ENCODE results near the gene BNIPL.

BNIPL gene

DNA sequence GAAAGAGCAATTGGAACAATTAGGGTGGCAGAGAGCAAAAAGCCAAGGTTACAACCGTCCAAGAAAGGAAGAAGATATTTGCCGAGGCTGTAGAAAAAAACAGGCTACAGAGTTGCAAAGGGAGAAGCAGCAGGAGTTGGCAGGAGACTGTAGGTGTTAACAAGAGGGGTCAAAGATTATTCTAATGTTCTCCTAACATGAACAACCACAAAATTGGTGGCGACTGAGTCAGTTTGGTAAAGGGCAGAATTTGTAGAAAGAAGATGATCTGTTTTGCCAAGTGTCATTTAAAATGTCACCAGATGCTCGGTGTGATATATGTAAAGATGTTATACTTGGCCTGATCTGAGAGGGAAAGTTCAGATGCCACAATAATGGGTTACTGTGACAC lies 28.5 kb upstream of the BNIPL start:
- Histone ChIP-seq H3K27ac (replicated peaks) (peak overlapping the region; percentile 91), H3K27me3 (ENCODE audit: insufficient read depth, poor library complexity, severe bottlenecking) (no peaks in the 10 kb centered on the region), H3K4me3 (replicated peaks; ENCODE audit: insufficient read depth, low read length) (no peak overlapping the region; the same call in 1 of the 2 replicates)
- TF ChIP-seq SPI1 (IDR thresholded peaks at IDR 0.05; ENCODE audit: borderline replicate concordance, low read depth) = no peak
- TF ChIP-seq, protein P1, sequence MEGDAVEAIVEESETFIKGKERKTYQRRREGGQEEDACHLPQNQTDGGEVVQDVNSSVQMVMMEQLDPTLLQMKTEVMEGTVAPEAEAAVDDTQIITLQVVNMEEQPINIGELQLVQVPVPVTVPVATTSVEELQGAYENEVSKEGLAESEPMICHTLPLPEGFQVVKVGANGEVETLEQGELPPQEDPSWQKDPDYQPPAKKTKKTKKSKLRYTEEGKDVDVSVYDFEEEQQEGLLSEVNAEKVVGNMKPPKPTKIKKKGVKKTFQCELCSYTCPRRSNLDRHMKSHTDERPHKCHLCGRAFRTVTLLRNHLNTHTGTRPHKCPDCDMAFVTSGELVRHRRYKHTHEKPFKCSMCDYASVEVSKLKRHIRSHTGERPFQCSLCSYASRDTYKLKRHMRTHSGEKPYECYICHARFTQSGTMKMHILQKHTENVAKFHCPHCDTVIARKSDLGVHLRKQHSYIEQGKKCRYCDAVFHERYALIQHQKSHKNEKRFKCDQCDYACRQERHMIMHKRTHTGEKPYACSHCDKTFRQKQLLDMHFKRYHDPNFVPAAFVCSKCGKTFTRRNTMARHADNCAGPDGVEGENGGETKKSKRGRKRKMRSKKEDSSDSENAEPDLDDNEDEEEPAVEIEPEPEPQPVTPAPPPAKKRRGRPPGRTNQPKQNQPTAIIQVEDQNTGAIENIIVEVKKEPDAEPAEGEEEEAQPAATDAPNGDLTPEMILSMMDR (IDR thresholded peaks at IDR 0.05; ENCODE audit: insufficient read depth, low read length) = no peak
- TF ChIP-seq, protein P2, sequence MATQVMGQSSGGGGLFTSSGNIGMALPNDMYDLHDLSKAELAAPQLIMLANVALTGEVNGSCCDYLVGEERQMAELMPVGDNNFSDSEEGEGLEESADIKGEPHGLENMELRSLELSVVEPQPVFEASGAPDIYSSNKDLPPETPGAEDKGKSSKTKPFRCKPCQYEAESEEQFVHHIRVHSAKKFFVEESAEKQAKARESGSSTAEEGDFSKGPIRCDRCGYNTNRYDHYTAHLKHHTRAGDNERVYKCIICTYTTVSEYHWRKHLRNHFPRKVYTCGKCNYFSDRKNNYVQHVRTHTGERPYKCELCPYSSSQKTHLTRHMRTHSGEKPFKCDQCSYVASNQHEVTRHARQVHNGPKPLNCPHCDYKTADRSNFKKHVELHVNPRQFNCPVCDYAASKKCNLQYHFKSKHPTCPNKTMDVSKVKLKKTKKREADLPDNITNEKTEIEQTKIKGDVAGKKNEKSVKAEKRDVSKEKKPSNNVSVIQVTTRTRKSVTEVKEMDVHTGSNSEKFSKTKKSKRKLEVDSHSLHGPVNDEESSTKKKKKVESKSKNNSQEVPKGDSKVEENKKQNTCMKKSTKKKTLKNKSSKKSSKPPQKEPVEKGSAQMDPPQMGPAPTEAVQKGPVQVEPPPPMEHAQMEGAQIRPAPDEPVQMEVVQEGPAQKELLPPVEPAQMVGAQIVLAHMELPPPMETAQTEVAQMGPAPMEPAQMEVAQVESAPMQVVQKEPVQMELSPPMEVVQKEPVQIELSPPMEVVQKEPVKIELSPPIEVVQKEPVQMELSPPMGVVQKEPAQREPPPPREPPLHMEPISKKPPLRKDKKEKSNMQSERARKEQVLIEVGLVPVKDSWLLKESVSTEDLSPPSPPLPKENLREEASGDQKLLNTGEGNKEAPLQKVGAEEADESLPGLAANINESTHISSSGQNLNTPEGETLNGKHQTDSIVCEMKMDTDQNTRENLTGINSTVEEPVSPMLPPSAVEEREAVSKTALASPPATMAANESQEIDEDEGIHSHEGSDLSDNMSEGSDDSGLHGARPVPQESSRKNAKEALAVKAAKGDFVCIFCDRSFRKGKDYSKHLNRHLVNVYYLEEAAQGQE (IDR thresholded peaks at IDR 0.05; ENCODE audit: insufficient replicate concordance, low read depth) = no peak
- TF ChIP-seq POLR2AphosphoS5 (IDR thresholded peaks at IDR 0.05; ENCODE audit: low read depth) = no peak
- no peak for TF ChIP-seq GABPA (IDR thresholded peaks at IDR 0.05; ENCODE audit: low read depth)
- DNase-seq (ENCODE audit: low read depth in 1 of 2, low spot score in 1 of 2) = no peak

DNA sequence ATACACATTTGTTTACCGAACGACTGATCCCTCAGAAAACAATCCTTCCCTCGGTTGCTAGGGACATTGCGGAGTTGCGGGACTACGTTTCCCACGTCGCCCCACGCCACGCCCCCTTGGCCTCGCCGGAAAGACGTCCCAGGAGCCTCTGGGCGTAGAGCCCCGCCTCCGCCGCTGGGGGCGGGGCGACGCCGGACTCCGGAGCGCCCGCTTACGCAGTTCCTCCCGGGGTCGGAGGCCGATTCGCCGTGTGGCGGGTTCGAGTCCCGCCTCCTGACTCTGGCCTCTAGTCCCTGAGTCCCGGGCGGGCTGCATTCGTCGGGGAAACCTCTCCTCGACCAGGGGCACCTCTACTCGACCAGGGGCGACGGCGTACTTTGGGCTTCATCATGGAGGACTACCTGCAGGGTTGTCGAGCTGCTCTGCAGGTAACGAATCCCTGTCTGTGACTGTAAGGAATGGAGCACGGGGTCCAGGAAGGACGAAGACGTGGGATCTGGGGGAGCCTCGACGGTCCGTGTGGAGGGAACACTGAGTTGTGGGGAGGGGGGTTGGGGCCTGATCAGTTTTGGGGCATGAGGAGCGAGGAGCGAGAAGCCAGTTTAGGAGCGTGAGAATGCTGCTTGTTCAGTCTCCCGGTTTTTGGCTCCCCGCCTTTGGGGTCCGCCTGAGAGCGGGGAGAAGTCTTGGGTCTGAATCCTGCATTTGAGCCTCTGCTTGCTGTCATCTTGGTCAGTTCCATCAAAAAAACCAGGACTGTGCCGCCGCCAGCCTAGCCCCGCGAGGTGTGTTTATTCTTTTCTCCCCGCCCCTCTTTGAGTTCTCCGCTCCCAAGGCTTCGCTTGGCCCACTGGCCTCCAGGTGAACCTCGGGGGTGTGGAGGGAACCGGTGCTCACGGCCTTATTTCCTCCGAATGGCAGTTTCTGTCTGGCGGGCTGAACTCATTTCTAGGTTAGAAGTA lies 27.9 kb upstream of the BNIPL start, which contains the start of gene PRUNE1:
Gene PRUNE1 (plus strand): TSS at position 206 of the 962 bp plus-strand sequence. CDS start 184 bp downstream, at position 390.
- peak within 1 kb of the TSS; percentile 63 for H3K4me3 ChIP-seq (replicated peaks; ENCODE audit: insufficient read depth, low read length)
- TF ChIP-seq POLR2AphosphoS5 (IDR thresholded peaks at IDR 0.05; ENCODE audit: low read depth) (no peak), SPI1 (IDR thresholded peaks at IDR 0.05; ENCODE audit: borderline replicate concordance, low read depth) (peak; percentile 78), GABPA (IDR thresholded peaks at IDR 0.05; ENCODE audit: low read depth) (peak; percentile 41)
- TF ChIP-seq, protein P1 (IDR thresholded peaks at IDR 0.05; ENCODE audit: insufficient read depth, low read length) = no peak
- TF ChIP-seq, protein P2 (IDR thresholded peaks at IDR 0.05; ENCODE audit: insufficient replicate concordance, low read depth) = no peak
- peak within 1 kb of the TSS; percentile 91 for H3K27ac ChIP-seq (replicated peaks)
- DNase-seq (ENCODE audit: low read depth in 1 of 2, low spot score in 1 of 2) = peak; percentile 94
- H3K27me3 ChIP-seq (ENCODE audit: insufficient read depth, poor library complexity, severe bottlenecking) = no peaks in the 10 kb centered on the region

DNA sequence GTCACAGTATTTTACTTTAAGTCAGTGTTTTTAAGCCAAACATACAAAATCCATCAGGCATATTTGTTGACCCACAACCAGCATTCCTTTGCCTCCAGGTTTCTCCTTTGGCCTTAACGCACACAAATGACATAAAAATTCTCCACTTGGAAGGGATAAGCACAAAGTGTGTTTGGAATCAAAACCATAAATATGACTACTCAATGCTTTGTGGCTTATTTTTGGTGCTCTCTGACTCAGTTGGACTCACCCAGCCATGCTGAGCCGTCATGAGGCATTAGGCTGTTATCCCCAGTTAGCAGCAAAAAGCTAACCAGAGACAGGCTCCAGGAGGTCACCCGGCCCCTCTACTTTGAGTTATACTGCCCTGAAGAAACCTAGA lies 27.2 kb upstream of the BNIPL start:
- Histone ChIP-seq H3K27ac (replicated peaks) (peak overlapping the region; percentile 91), H3K4me3 (replicated peaks; ENCODE audit: insufficient read depth, low read length) (peak overlapping the region; percentile 63), H3K27me3 (ENCODE audit: insufficient read depth, poor library complexity, severe bottlenecking) (no peaks in the 10 kb centered on the region)
- TF ChIP-seq SPI1 (IDR thresholded peaks at IDR 0.05; ENCODE audit: borderline replicate concordance, low read depth) (no peak), GABPA (IDR thresholded peaks at IDR 0.05; ENCODE audit: low read depth) (no peak)
- TF ChIP-seq, protein P1 (IDR thresholded peaks at IDR 0.05; ENCODE audit: insufficient read depth, low read length) = no peak
- no peak for DNase-seq (ENCODE audit: low read depth in 1 of 2, low spot score in 1 of 2)

Data from HL-60 (cell line).